Gastroesophageal sphincter (tissue), 3 donors: ENCODE results near the gene CASP5.

Source experiments
- CTCF ChIP-seq, 4 experiments: fragments of 200-600 bp in 2 of 4; fragments of 450-650 bp in 2 of 4; sonication (generic) in 1 of 4; IDR thresholded peaks; one replicate each; pipeline ENCODE4 v1.5.1; 2017 to 2019; ENCODE audit warnings: antibody characterized with exemption in 4 of 4, mild to moderate bottlenecking in 2 of 4, moderate library complexity in 2 of 4
- EP300 ChIP-seq: sonication (generic); formaldehyde crosslinking; IDR thresholded peaks from one replicate; pipeline ENCODE4 v1.6.1; 2017; ENCODE audit warnings: antibody characterized with exemption, mild to moderate bottlenecking
- POLR2A ChIP-seq, 2 donors: fragments of 450-650 bp; IDR thresholded peaks; one replicate each; pipeline ENCODE4 v1.6.1; 2017; ENCODE audit warnings: antibody characterized with exemption in 2 of 2, mild to moderate bottlenecking in 2 of 2, moderate library complexity in 1 of 2
- POLR2AphosphoS5 ChIP-seq: sonication (generic); formaldehyde crosslinking; IDR thresholded peaks from one replicate; pipeline ENCODE4 v1.6.1; 2017; ENCODE audit warnings: antibody characterized with exemption

GRCh38 chr11:104956528-104956927 is 66.4 kb downstream of the CASP5 start:
- TF ChIP-seq CTCF (IDR thresholded peaks at IDR 0.05) (no peak), POLR2AphosphoS5 (no peak), POLR2A (IDR thresholded peaks at IDR 0.05) (no peak), EP300 (no peak)
